NCI-H187 (cell line): ENCODE results near the gene SYVN1.

Source experiments
- DNase-seq, 2 experiments: peaks; one replicate each; lab custom pipeline; 2025; lab: John Stamatoyannopoulos, UW

Gene SYVN1

DNA sequence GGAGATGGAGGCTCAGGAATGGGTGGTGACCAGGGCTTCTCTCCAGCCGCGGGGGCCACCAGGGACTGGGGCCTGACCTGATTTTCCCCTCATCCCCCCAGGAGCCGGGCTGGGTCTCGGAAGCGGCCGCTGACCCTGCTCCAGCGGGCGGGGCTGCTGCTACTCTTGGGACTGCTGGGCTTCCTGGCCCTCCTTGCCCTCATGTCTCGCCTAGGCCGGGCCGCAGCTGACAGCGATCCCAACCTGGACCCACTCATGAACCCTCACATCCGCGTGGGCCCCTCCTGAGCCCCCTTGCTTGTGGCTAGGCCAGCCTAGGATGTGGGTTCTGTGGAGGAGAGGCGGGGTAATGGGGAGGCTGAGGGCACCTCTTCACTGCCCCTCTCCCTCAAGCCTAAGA lies 46.5 kb downstream of the SYVN1 start:
- DNase-seq, result no peak

DNA sequence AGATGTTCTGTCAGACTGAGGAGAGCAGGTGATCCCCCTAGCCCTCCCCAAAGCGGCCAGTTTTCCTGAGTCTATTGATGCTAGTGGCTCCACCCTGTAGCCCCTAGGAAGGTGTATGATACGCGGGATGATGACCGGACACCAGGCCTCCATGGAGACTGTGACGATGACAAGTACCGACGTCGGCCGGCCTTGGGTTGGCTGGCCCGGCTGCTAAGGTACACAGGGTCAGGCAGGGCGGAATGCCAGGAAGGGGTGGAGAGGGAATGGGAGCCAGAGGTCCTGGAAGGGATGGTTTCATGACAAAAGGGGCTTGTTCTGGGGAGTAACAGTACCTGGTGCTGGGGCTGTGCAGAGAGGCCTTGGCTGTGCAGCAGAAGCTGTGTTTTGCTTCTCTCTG lies 47.1 kb downstream of the SYVN1 start:
- DNase-seq, result no peak

GRCh38 chr11:65086809-65087208 lies 47.5 kb downstream of the SYVN1 start:
- DNase-seq, result no peak

DNA sequence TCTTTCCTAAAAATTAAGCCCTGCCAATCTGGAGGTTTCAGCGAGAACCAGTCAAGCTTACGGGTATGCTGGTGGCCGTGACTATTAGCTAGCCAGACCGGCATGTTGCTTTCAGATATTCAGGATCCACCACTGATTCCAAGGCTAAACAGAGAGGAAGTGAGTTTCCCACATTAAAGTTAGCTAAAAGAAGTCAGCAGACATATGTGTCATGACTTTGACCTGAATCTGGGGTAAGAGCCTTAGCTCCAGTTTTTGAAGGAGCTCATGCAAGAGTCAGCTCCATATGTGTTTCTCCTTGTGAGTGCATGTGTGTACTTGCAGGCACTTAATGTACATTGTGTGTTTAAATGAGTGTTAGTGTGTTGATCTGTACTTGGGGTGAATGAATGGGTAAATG lies 48.9 kb downstream of the SYVN1 start:
- DNase-seq, result no peak

- DNase-seq, result no peak
These were observed 49.5 kb downstream of the SYVN1 start for GRCh38 chr11:65084598-65085375.

GRCh38 chr11:65083834-65084597 lies 50.3 kb downstream of the SYVN1 start, which contains the start of the genes CDCA5 and ZFPL1:
CDCA5 (minus strand) TSS chr11:65084040; CDS start chr11:65083978, 62 bp downstream.
ZFPL1 (plus strand) TSS chr11:65084222; CDS start chr11:65084699, 477 bp downstream.
- peak; percentile 84 to 86 for DNase-seq

- no peak for DNase-seq
These were observed 51.0 kb downstream of the SYVN1 start for GRCh38 chr11:65083134-65083833.

DNA sequence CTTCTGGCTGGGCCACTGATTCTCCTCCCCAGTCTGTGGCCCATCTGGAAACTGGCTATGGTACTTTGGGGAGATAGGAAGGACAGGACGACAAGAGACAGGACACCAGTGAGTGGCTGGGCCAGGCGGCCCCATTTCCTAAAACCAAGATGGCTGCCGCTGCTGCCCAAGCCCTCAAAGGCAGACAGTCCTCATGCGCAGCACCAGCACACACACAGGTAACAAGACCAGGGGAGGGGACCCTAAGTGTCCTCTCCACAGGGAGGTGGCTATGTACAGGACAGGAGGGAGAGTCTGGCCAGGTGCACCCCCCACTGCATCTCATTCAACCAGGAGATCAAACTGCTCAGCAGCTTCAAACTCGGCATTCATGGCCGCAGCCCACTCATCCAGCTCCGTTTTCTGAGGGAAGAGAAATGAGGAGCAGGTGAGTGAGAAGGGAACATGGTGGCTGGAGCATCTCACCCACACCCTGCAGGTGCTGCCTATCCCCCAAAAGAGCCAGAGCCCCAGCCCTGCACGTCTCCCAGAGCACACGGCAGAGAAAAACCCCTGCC lies 55.5 kb downstream of the SYVN1 start:
- no peak for DNase-seq

DNA sequence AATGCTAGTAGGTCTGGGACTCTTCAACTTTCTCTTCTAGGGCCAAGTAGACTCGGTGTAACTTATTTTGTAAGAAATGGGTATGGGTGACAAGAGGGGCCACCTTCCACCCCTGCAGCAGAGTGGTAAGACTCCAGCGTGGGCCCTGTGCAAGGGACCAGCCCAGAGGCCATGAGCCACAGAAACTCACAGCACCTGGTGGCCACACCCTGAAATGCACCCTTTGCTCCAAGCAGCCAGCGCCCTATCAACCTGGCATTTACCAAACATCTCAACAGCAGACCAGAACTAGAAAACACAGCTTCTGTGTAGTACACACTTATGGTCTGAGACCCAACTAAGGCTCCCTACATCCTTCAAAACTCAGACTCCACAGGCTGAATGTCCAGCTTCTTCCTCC lies 56.2 kb downstream of the SYVN1 start:
- no peak for DNase-seq

DNA sequence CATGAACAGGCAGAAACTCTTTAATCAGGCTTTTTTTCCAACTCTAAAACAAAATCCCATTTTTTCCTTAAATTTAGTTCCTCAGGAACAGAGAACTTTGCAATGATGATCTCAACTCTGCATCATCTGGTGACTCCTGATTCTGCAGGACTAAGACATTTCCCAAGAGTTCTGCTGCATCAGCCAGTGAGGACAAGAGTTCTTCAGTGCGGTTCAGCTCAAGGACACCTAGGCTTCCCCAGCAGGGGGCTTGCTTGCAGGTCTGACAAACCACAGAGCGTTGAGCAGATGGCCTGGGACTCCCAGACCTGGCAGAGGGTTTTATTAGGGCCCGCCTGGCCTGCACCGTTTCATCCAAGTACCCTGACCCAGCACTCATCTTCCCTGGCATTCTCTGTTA lies 56.9 kb downstream of the SYVN1 start:
- no peak for DNase-seq
